Activated CD8-positive, alpha-beta memory T cell treated with anti-CD3 and anti-CD28 coated beads, Interleukin-2, amount 50 U/mL, for 24 hours (primary cell): ENCODE measurements around the gene NKX1-1.
"Not testable (repeated sequence)": the region's sequence is repeated elsewhere in the genome, so short reads cannot be mapped to it uniquely, and the experiment has no call there.

Experiments used
- DNase-seq: peaks from one replicate; pipeline ENCODE4 v3.0.0-alpha.2; 2020; ENCODE audit errors: extremely low read depth

Gene NKX1-1

GRCh38 chr4:1406394-1406980 lies at the start of gene NKX1-1:
NKX1-1 (minus strand) TSS chr4:1406442; CDS start chr4:1406442, 0 bp downstream.
- no peak for DNase-seq

GRCh38 chr4:1453731-1454130 lies 47.5 kb upstream of the NKX1-1 start:
- DNase-seq = no peak

GRCh38 chr4:1452431-1453051 lies 46.3 kb upstream of the NKX1-1 start:
- no peak for DNase-seq

GRCh38 chr4:1451752-1452122 lies 45.5 kb upstream of the NKX1-1 start:
- DNase-seq = no peak

GRCh38 chr4:1451106-1451751 lies 45.0 kb upstream of the NKX1-1 start:
- DNase-seq = no peak

- DNase-seq = no peak
Measured at GRCh38 chr4:1449833-1450741, 43.8 kb upstream of the NKX1-1 start.

GRCh38 chr4:1449475-1449832 lies 43.2 kb upstream of the NKX1-1 start:
- DNase-seq = no peak

- DNase-seq = no peak
Measured at GRCh38 chr4:1448589-1449420, 42.6 kb upstream of the NKX1-1 start.

- no peak for DNase-seq
Measured at GRCh38 chr4:1447676-1448588, 41.7 kb upstream of the NKX1-1 start.

GRCh38 chr4:1446502-1447386 lies 40.5 kb upstream of the NKX1-1 start:
- no peak for DNase-seq

GRCh38 chr4:1445716-1446445 lies 39.6 kb upstream of the NKX1-1 start:
- no peak for DNase-seq

GRCh38 chr4:1443688-1444172 lies 37.5 kb upstream of the NKX1-1 start:
- DNase-seq = not testable (repeated sequence)

GRCh38 chr4:1427010-1427409 lies 20.8 kb upstream of the NKX1-1 start:
- DNase-seq = no peak

- DNase-seq = no peak
Measured at GRCh38 chr4:1421657-1422056, 15.4 kb upstream of the NKX1-1 start.

GRCh38 chr4:1419708-1420107 lies 13.5 kb upstream of the NKX1-1 start:
- DNase-seq = no peak

- DNase-seq = no peak
Measured at GRCh38 chr4:1418494-1419285, 12.4 kb upstream of the NKX1-1 start.

GRCh38 chr4:1417522-1418390 lies 11.5 kb upstream of the NKX1-1 start:
- no peak for DNase-seq
